Thymus (tissue), 11 donors: Measurements from ENCODE around the gene APOBR. TPM values are rescaled to one million over a fixed set of nuclear protein-coding genes. Genes with fewer than 3 reads are reported as not detected.
"Not testable (repeated sequence)": the region's sequence is repeated elsewhere in the genome, so short reads cannot be mapped to it uniquely, and the experiment has no call there.

Experiments used
- DNase-seq, 9 donors: peaks; one replicate each; pipeline ENCODE4 v3.0.0-alpha.2; 2013; ENCODE audit warnings: low spot score in 9 of 9, low read depth in 6 of 9, missing footprints in 1 of 9
- H3K27ac ChIP-seq, 2 donors: one replicate each; pipeline ENCODE4 v1.5.1; 2013; ENCODE audit warnings: control low read depth in 1 of 2, low read depth in 1 of 2, low read length in 1 of 2, mild to moderate bottlenecking in 1 of 2, moderate library complexity in 1 of 2
- H3K27me3 ChIP-seq, 2 donors: one replicate each; pipeline ENCODE4 v1.5.1; 2013; ENCODE audit warnings: low read length in 1 of 2; ENCODE audit not compliant: control insufficient read depth in 2 of 2, insufficient read depth in 1 of 2
- H3K36me3 ChIP-seq, 2 donors: one replicate each; pipeline ENCODE4 v1.5.1; 2013; ENCODE audit warnings: low read length in 1 of 2, mild to moderate bottlenecking in 1 of 2, moderate library complexity in 1 of 2; ENCODE audit not compliant: control insufficient read depth in 2 of 2, insufficient read depth in 2 of 2
- H3K4me1 ChIP-seq, 2 donors: one replicate each; pipeline ENCODE4 v1.5.1; 2013; ENCODE audit warnings: low read length in 2 of 2; ENCODE audit not compliant: control insufficient read depth in 2 of 2, insufficient read depth in 2 of 2
- H3K4me3 ChIP-seq, 2 donors: one replicate each; pipeline ENCODE4 v1.5.1; 2013; ENCODE audit warnings: low read length in 2 of 2, control low read depth in 1 of 2, mild to moderate bottlenecking in 1 of 2
- H3K9me3 ChIP-seq, 2 donors: one replicate each; pipeline ENCODE4 v1.5.1; 2013; ENCODE audit warnings: low read length in 1 of 2, mild to moderate bottlenecking in 1 of 2; ENCODE audit not compliant: control insufficient read depth in 2 of 2, insufficient read depth in 1 of 2
- WGBS: extraction: QIAGEN DNeasy Blood & Tissue Kit; methylation state at CpG from one replicate; pipeline ENCODE4 v1.1.7; 2013; 5-methylcytosine and 5-hydroxymethylcytosine counted together
- polyA plus RNA-seq: library from polyadenylated mRNA; stranded (reverse); fragments of 200-250 nt; gene quantifications from one replicate; pipeline ENCODE4 v1.2.3, GENCODE V29; 2013
- total RNA-seq: library from RNA; stranded (reverse); fragments of 120-200 nt; gene quantifications from one replicate; pipeline ENCODE4 v1.2.4, GENCODE V29; 2013
- donor health status: healthy.

APOBR gene
- total and polyA plus RNA-seq, 2 donors: 1.3 to 10.6 TPM

DNA sequence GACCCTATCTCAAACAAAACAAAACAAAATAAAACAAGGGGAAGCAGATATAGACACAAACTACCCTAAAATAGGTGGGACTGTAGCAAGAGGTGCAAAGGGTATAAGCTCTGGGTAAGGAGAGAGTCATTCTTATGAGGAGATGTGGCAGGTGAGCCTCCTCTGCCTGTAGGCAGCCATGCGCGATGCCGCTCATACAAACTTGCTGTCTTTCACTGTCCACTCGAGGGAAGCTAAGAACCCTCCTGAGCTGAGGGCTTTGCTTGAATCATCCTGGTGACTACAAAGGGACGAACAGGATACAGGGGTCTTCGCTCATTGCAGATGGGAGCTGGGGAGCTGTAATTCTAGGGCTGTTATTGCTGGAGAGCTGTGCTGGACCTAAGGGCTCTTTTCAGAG is 27.0 kb downstream of the APOBR start:
- no peak overlapping the region for H3K4me3 ChIP-seq
- H3K4me1 ChIP-seq: no peaks in the 10 kb centered on the region
- no peak for DNase-seq
- no peak overlapping the region for H3K27ac ChIP-seq
- no peaks in the 10 kb centered on the region for H3K27me3 ChIP-seq
- H3K9me3 ChIP-seq: no peaks in the 10 kb centered on the region
- 97% methylated on average over 6 of the region's 6 CpGs for WGBS
- H3K36me3 ChIP-seq: no peaks in the 10 kb centered on the region

DNA sequence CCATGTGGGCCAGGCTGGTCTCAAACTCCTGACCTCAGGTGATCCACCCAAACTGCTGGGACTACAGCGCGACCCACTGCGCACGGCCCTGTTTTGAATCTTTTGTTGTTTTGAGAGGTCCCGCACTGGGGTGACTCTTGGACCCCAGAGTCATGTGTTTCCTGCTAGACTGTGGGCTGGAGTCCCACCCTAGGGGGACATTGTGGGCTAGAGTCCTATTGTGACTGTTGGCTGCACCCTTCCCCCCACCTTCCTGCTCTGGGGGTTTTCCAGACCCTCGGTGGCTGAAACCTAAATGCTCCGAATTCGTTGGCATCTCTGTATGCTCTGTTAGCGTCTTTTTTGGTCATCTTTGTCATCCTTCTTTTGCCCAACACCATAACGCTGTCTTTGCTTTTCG is 28.3 kb downstream of the APOBR start:
- no peak for DNase-seq
- H3K36me3 ChIP-seq: no peaks in the 10 kb centered on the region
- no peak overlapping the region for H3K27ac ChIP-seq
- 85% methylated on average over 11 of the region's 11 CpGs for WGBS
- no peaks in the 10 kb centered on the region for H3K4me1 ChIP-seq
- H3K27me3 ChIP-seq: no peaks in the 10 kb centered on the region
- H3K4me3 ChIP-seq: no peak overlapping the region
- no peaks in the 10 kb centered on the region for H3K9me3 ChIP-seq

DNA sequence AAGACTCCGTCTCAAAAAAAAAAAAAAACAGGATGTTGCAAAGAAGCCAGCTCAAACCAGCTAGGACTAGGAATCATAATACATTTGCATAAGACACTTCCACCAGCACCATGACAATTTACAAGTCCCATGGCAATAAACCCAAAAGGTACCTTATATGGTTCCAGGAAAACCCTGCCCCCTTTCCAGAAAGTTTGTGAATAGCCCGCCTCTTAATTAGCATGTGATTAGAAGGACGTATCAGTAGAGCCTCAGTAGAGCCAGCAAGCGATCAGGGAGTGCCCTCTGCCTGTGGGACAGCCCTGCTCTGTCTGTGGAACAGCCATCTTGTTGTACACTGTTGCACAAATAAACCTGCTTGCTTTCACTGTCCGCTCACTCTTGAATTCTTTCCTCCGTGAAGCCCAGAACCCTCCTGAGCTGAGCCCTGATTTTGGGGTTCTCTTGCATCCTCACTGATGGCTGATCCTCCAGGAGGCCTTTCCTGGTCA is 30.3 kb downstream of the APOBR start:
- Histone ChIP-seq H3K36me3 (no peaks in the 10 kb centered on the region), H3K27me3 (no peaks in the 10 kb centered on the region), H3K9me3 (no peaks in the 10 kb centered on the region), H3K4me3 (no peak overlapping the region), H3K4me1 (no peaks in the 10 kb centered on the region), H3K27ac (no peak overlapping the region)
- WGBS: 88% methylated on average over 6 of the region's 6 CpGs
- no peak for DNase-seq

DNA sequence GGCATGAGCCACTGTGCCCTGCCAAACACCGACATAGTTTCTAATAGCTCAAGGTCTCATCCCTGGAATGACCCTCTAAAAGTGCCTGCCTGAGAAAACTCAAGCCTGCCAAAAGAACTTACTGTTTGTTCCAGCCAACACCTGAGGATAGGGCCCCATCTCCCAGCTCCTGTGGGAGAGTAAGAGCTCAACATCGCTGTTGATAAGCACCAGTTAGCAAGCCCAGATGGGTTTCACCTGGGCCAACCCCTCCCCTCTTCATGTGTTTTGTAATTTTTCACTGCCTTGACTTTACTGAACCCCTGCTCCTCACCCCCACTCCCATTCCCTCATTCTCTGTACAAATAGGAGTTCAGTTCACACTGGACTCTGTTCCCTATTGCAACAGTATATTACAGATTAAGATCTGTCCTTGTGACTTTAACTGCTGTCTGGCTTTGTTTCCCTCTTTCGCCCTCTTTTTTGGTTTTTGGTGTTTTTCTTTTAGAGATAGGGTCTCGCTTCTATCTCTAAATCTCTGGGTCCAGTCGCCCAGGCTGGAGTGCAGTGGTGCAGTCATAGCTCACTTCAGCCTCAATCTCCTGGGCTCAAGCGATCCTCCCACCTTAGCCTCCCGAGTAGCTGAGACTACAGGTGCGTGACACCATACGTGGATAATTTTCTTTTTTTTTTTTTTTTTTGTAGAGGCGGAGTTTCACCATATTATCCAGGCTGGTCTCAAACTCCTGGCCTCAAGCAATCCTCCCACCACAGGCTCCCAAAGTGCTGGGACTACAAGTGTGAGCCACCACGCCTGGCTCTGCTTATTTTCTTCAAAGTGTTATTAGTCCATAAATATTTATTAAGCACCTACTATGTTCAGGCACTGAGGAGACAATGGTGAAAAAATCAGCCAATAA is 32.0 kb downstream of the APOBR start:
- WGBS: 97% methylated on average over 11 of the region's 11 CpGs
- Histone ChIP-seq H3K27ac (no peak overlapping the region), H3K27me3 (no peaks in the 10 kb centered on the region), H3K4me1 (no peaks in the 10 kb centered on the region), H3K4me3 (no peak overlapping the region), H3K36me3 (no peaks in the 10 kb centered on the region), H3K9me3 (no peaks in the 10 kb centered on the region)
- DNase-seq: no peak

DNA sequence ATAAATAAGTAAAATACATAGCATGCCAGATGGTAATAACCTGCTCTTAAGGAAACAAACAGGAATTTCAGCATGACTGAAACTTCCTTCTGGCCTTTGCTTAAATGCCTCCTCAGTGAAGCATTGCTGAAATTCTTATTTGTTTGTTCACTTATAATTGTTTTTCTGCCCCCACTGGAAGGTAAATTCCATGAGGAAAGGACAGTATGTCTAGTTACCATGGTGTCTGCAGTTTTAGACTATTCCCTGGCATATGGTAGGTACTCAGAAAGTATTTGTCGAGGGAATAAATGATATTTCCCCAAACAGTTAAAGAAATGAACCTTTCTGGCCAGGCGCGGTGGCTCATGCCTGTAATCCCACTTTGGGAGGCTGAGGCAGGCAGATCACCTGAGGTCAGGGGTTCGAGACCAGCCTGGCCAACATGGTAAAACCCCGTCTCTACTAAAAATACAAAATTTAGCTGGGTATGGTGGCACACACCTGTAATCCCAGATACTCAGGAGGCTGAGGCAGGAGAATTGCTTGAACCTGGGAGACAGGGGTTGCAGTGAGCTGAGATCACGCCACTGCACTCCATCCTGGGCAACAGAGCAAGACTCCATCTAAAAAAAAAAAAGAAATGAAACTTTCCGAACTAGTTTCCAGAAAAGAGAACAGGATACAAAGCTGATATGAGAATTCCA is 32.8 kb downstream of the APOBR start:
- H3K4me3 ChIP-seq, H3K36me3 ChIP-seq: not testable (repeated sequence)

DNA sequence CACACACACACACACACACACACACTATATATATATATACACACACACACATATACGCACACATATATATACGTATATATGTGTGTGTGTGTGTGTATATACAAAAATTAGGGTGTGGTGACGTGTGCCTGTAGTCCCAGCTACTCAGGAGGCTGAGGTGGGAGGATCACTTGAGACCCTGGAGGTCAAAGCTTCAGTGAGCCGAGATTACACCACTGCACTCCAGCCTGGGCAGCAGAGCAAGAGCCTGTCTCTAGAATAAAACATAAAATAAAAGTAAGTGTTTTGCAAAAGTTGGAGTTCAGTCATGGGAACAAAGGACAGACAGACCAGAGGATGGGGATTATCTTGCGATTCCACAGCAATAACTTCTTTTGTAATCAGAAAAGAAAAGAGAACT is 33.5 kb downstream of the APOBR start:
- Histone ChIP-seq H3K4me3 (no peak overlapping the region), H3K36me3 (no peaks in the 10 kb centered on the region), H3K9me3 (no peaks in the 10 kb centered on the region), H3K27me3 (no peaks in the 10 kb centered on the region), H3K27ac (no peak overlapping the region), H3K4me1 (no peaks in the 10 kb centered on the region)
- 93% methylated on average over 5 of the region's 5 CpGs for WGBS
- no peak for DNase-seq

More for the DNA sequence above, 32.8 kb downstream of the APOBR start:
- H3K27me3 ChIP-seq, H3K9me3 ChIP-seq, DNase-seq, H3K27ac ChIP-seq, H3K4me1 ChIP-seq: not testable (repeated sequence)
- WGBS: 95% methylated on average over 7 of the region's 7 CpGs

DNA sequence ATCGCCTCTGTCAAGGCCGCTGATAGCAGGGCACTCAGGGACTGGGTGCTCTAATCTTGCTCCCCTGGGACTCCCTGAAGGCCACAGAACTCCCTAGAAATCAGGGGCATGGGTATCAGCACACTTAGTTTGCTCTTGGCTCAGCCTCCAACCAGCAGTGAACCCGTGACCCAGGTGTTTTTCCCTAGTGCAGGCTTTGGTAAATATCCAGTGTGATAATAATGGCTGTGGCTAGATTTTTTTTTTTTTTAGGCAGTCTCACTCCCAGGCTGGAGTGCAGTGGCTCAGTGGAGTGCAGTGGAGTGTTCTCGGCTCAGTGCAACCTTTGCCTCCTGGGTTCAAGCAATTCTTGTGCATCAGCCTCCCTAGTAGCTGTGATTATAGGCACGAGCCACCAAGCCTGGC is 34.0 kb downstream of the APOBR start:
- no peak overlapping the region for H3K4me3 ChIP-seq
- no peak overlapping the region for H3K27ac ChIP-seq
- WGBS: 96% methylated on average over 5 of the region's 5 CpGs
- H3K9me3 ChIP-seq: no peaks in the 10 kb centered on the region
- no peaks in the 10 kb centered on the region for H3K27me3 ChIP-seq
- H3K36me3 ChIP-seq: no peaks in the 10 kb centered on the region
- DNase-seq: no peak
- no peaks in the 10 kb centered on the region for H3K4me1 ChIP-seq

DNA sequence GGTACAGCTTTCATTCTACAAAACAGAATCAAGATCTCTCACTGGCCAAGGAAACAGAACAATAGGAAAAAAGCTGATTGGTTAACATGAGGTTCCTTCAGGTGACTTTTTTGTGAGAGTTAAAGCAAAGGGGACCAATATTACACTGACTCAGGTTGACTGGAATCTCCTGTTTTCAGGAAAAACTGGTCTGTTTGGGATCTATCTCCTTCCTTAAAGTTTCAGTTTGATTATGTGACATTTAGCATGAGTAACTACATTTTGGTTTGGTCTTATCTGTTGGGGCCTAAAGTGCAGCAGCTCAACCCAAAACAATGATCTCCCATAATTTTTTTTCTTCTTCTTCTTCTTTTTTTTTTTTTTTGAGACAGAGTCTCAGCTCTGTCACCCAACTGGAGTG is 34.7 kb downstream of the APOBR start:
- Histone ChIP-seq H3K4me3 (no peak overlapping the region), H3K9me3 (no peaks in the 10 kb centered on the region), H3K4me1 (no peaks in the 10 kb centered on the region), H3K27me3 (no peaks in the 10 kb centered on the region), H3K27ac (no peak overlapping the region), H3K36me3 (no peaks in the 10 kb centered on the region)
- no peak for DNase-seq
